Rectal smooth muscle tissue (tissue), 1 donor: Measurements from ENCODE around the gene MRGPRF.

Experiments
- H3K27ac ChIP-seq: one replicate; pipeline ENCODE4 v1.7.0; 2013; ENCODE audit warnings: low read depth, low read length, inconsistent platforms
- H3K27me3 ChIP-seq: one replicate; pipeline ENCODE4 v1.7.0; 2013; ENCODE audit warnings: low read length; ENCODE audit not compliant: control insufficient read depth, insufficient read depth
- H3K36me3 ChIP-seq: one replicate; pipeline ENCODE4 v1.7.0; 2013; ENCODE audit warnings: low read length; ENCODE audit not compliant: control insufficient read depth, insufficient read depth
- H3K4me1 ChIP-seq: one replicate; pipeline ENCODE4 v1.7.0; 2013; ENCODE audit warnings: low read length; ENCODE audit not compliant: control insufficient read depth, insufficient read depth
- H3K4me3 ChIP-seq: one replicate; pipeline ENCODE4 v1.7.0; 2013; ENCODE audit warnings: low read length
- H3K9ac ChIP-seq: one replicate; pipeline ENCODE4 v1.7.0; 2013; ENCODE audit warnings: low read length

Gene MRGPRF

GRCh38 chr11:68955607-68955958 is 57.5 kb downstream of the MRGPRF start:
- Histone ChIP-seq H3K9ac (no peak overlapping the region), H3K27me3 (no peaks in the 10 kb centered on the region), H3K4me3 (peak overlapping the region; percentile 44), H3K27ac (peak overlapping the region; percentile 90), H3K36me3 (no peaks in the 10 kb centered on the region), H3K4me1 (peaks cover 15% of the 10 kb centered on the region)

GRCh38 chr11:68954836-68955606 is 58.0 kb downstream of the MRGPRF start:
- H3K4me3 ChIP-seq = peak overlapping the region; percentile 44
- no peaks in the 10 kb centered on the region for H3K27me3 ChIP-seq
- H3K36me3 ChIP-seq = no peaks in the 10 kb centered on the region
- H3K27ac ChIP-seq = peak overlapping the region; percentile 90
- H3K9ac ChIP-seq = no peak overlapping the region
- peaks cover 15% of the 10 kb centered on the region for H3K4me1 ChIP-seq
